Measurements from ENCODE around the gene RPLP2. TPM values are rescaled to one million over a fixed set of nuclear protein-coding genes. Genes with fewer than 3 reads are reported as not detected.
A peak's percentile ranks its signal among the peaks of the same experiment; 100 is the strongest.

The RPLP2 gene
- polyA plus RNA-seq, 1 donor: 1,325 TPM

DNA sequence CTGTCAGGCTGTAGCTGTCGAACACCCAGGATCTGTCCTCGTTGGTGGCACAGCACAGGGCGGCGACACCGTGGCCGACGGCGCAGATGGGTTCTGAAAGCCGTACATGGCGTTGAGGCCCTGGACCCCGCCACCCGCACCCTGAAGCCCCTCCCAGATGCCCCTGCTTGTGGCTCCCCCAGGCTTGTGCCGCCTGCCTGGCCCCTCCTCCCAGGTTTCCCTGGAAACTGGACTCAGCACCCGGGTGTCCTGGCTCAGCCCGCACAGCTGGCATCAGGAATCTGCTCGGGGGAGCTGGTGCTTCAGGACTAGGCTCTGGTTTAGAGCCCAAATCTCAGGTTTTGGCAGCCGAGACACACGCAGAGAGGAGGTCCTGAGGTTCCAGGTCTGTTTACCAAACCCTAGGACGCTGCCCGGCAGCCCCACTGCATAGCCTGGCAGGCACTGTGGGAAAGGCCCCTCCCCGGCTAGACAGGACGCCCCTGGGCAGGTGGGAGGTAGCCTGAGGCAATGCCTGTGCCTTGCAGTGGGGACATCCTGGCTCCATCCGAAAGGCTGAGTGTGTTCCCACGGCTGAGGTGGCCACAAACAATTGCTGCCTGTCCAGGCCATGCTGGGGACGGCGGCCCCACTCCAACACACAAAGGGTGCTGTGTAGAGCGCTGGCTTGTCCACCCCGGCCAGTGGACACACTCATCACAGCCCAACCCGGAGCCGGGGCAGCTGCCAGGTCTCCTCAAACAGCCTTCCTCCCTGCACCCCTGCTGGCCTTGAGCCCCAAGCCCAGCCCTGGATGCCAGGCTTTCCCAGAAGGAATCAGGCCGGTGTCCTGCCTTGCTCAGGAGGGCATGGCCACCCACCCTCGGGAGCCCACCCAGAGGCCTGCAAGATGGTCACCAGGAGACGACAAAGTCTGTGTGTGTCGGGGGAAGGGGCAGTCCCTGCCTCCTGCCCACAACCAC is 37.1 kb upstream of the RPLP2 start:
- Histone ChIP-seq H3K9me3 (ENCODE audit: control insufficient read depth, low read depth, low read length) (no peaks in the 10 kb centered on the region), H3K27ac (ENCODE audit: low read length) (no peak overlapping the region), H3K27me3 (ENCODE audit: control insufficient read depth, insufficient read depth, low read length) (no peaks in the 10 kb centered on the region), H3K36me3 (ENCODE audit: control insufficient read depth, insufficient read depth, low read length) (peaks cover 55% of the 10 kb centered on the region), H3K4me3 (ENCODE audit: low read length) (no peak overlapping the region), H3K4me1 (ENCODE audit: control insufficient read depth, insufficient read depth, low read length) (peaks cover 11% of the 10 kb centered on the region)
- no peak for DNase-seq
- WGBS (ENCODE audit: insufficient coverage, low lambda C conversion rate): no CpG with 5 or more reads among the region's 34 CpGs

DNA sequence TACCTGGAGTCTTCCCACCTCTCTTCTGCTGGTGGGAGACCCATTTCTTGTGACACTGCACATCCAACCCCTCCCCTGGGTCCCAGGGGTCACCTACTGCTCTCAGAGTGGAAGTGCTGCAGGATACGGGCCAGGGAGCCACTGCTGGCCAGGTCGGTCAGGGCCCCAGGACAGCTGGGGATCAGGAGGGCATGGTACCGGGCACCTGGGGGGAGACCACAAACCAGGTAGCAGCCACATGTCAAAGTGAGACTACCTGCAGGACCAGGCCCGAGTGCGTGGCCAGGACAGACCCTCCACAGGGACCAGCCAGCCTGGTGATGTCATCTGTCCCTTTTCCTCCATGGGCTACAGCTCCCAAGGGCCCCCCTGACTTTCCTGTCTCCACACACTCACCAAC is 36.3 kb upstream of the RPLP2 start:
- WGBS (ENCODE audit: insufficient coverage, low lambda C conversion rate): no CpG with 5 or more reads among the region's 5 CpGs
- peaks cover 16% of the 10 kb centered on the region for H3K4me1 ChIP-seq (ENCODE audit: control insufficient read depth, insufficient read depth, low read length)

GRCh38 chr11:773830-774229 is 35.9 kb upstream of the RPLP2 start:
- Histone ChIP-seq H3K9me3 (ENCODE audit: control insufficient read depth, low read depth, low read length) (no peaks in the 10 kb centered on the region), H3K27ac (ENCODE audit: low read length) (no peak overlapping the region), H3K36me3 (ENCODE audit: control insufficient read depth, insufficient read depth, low read length) (peaks cover 55% of the 10 kb centered on the region), H3K4me3 (ENCODE audit: low read length) (no peak overlapping the region), H3K27me3 (ENCODE audit: control insufficient read depth, insufficient read depth, low read length) (no peaks in the 10 kb centered on the region), H3K4me1 (ENCODE audit: control insufficient read depth, insufficient read depth, low read length) (peaks cover 20% of the 10 kb centered on the region)
- no CpG with 5 or more reads among the region's 9 CpGs for WGBS (ENCODE audit: insufficient coverage, low lambda C conversion rate)
- no peak for DNase-seq

More for the DNA sequence above, 36.3 kb upstream of the RPLP2 start:
- H3K27me3 ChIP-seq (ENCODE audit: control insufficient read depth, insufficient read depth, low read length): no peaks in the 10 kb centered on the region
- no peak overlapping the region for H3K27ac ChIP-seq (ENCODE audit: low read length)
- no peak for DNase-seq
- peaks cover 55% of the 10 kb centered on the region for H3K36me3 ChIP-seq (ENCODE audit: control insufficient read depth, insufficient read depth, low read length)
- no peaks in the 10 kb centered on the region for H3K9me3 ChIP-seq (ENCODE audit: control insufficient read depth, low read depth, low read length)
- H3K4me3 ChIP-seq (ENCODE audit: low read length): no peak overlapping the region

GRCh38 chr11:774873-775592 is 34.7 kb upstream of the RPLP2 start:
- Histone ChIP-seq H3K36me3 (ENCODE audit: control insufficient read depth, insufficient read depth, low read length) (peaks cover 54% of the 10 kb centered on the region), H3K27me3 (ENCODE audit: control insufficient read depth, insufficient read depth, low read length) (no peaks in the 10 kb centered on the region), H3K9me3 (ENCODE audit: control insufficient read depth, low read depth, low read length) (no peaks in the 10 kb centered on the region), H3K27ac (ENCODE audit: low read length) (no peak overlapping the region), H3K4me3 (ENCODE audit: low read length) (no peak overlapping the region), H3K4me1 (ENCODE audit: control insufficient read depth, insufficient read depth, low read length) (peaks cover 27% of the 10 kb centered on the region)
- no peak for DNase-seq
- no CpG with 5 or more reads among the region's 20 CpGs for WGBS (ENCODE audit: insufficient coverage, low lambda C conversion rate)

DNA sequence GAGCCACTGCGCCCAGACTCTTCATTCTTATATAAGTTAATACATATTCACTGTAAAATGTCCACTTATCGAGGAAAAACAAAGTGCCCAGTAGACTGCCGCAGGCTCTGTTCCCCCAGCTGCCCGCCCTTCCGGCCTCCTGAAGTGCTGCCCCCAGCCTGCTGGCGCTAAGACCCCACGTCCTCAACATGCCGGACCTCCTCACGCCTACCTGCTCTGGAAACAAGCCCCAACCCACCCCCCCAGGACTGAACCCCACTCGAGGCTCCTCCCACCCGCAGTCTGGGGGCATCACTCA is 33.6 kb upstream of the RPLP2 start:
- WGBS (ENCODE audit: insufficient coverage, low lambda C conversion rate): no CpG with 5 or more reads among the region's 11 CpGs
- no peaks in the 10 kb centered on the region for H3K9me3 ChIP-seq (ENCODE audit: control insufficient read depth, low read depth, low read length)
- no peak for DNase-seq
- H3K36me3 ChIP-seq (ENCODE audit: control insufficient read depth, insufficient read depth, low read length): peaks cover 46% of the 10 kb centered on the region
- H3K27me3 ChIP-seq (ENCODE audit: control insufficient read depth, insufficient read depth, low read length): no peaks in the 10 kb centered on the region
- no peak overlapping the region for H3K27ac ChIP-seq (ENCODE audit: low read length)
- H3K4me1 ChIP-seq (ENCODE audit: control insufficient read depth, insufficient read depth, low read length): peaks cover 27% of the 10 kb centered on the region
- peak overlapping the region; percentile 91 for H3K4me3 ChIP-seq (ENCODE audit: low read length)

DNA sequence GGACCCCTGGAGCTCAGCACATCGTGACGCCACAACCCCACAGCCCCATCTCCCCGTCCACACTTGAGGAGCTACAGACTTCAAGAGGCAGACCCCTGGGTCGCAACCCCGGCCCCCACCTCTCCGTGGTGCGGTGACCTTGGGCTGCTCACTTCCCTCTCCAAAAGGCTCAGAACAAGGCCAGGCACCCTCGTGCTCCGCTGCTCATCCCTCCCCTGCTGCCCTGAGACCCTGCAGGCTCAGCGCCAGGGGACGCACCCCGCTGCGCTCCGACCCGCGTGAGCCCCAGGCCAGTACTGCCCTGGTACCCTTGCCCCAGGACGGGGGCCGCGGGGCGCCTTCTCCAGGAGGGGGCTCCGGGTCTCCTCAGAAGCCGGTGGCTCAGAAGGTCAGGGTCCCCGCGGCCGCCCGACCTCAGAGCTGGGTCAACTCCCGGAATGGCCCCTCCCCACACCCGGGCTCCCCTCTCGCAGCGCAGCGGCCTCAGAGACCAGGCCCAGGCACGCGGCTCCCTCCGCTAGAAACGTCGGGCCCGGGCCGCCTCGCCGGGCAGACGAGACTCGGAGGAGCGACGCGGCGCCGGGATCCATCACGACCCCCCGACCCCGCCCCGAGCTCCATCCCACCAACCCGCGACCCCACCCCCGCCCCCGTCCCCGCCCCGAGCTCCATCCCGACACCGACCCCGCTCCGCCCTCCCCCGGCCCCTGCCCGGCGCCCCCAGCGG is 33.0 kb upstream of the RPLP2 start:
- no peaks in the 10 kb centered on the region for H3K9me3 ChIP-seq (ENCODE audit: control insufficient read depth, low read depth, low read length)
- peak in 1 of 2 donors; percentile 53 for DNase-seq
- H3K27me3 ChIP-seq (ENCODE audit: control insufficient read depth, insufficient read depth, low read length): no peaks in the 10 kb centered on the region
- H3K27ac ChIP-seq (ENCODE audit: low read length): no peak overlapping the region
- H3K36me3 ChIP-seq (ENCODE audit: control insufficient read depth, insufficient read depth, low read length): peaks cover 41% of the 10 kb centered on the region
- WGBS (ENCODE audit: insufficient coverage, low lambda C conversion rate): no CpG with 5 or more reads among the region's 65 CpGs
- peaks cover 27% of the 10 kb centered on the region for H3K4me1 ChIP-seq (ENCODE audit: control insufficient read depth, insufficient read depth, low read length)
- peak overlapping the region; percentile 91 for H3K4me3 ChIP-seq (ENCODE audit: low read length)

DNA sequence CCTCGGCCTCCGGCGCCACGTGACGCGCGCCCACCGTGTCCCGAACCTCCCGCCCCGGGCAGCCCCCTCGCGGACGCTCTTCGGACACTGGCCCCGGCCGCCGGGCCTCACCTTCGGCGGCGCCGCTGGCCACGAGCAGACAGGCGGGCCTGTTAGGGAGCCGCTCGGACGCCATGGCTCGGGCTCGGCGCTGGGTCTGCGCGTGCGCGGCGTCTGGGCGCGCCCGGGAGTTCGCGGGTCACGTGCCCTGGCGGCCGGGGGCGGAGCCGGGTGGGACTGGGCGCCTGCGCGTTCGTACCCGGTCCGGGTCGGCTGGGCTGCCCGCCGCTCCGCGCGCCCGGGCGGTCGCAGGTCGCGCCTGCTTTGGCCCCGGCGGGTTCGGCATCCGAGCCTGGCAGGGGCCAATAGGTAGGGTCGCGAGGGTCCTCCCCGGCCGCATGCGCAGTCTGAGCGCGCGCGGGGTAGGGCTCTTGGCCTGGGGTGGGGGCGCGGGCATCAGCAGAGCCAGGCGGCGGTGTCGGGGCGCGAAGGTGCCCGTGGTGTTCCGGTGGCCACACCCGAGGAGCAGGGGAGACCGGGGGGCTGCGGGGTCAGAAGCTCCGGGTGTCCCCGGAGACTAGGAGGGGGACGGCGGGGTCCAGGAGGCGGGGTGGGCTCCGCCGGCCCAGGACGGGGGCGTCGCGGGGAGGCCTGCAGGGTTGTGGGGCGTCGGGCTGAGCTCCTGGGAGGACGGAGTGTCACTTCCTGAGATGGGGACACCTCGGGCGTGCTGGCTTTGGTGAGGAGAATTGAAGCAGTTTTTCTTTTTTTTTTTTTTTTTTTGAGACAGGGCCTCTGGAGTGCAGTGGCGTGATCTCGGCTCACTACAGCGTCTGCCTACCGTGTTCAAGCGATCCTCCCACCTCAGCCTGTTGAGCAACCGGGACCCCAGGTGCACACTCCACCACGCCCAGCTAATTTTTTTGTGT is 32.2 kb upstream of the RPLP2 start, which contains the start of gene GATD1:
Gene GATD1 (minus strand): TSS at position 200 of the 968 bp plus-strand sequence. CDS start 25 bp downstream, at position 175.
- WGBS (ENCODE audit: insufficient coverage, low lambda C conversion rate): no CpG with 5 or more reads among the region's 110 CpGs
- peak; percentile 88 to 91 for DNase-seq
- Histone ChIP-seq H3K4me1 (ENCODE audit: control insufficient read depth, insufficient read depth, low read length) (peaks cover 28% of the 10 kb centered on the region), H3K27ac (ENCODE audit: low read length) (peak within 1 kb of the TSS; percentile 71), H3K27me3 (ENCODE audit: control insufficient read depth, insufficient read depth, low read length) (no peaks in the 10 kb centered on the region), H3K4me3 (ENCODE audit: low read length) (peak within 1 kb of the TSS; percentile 91), H3K36me3 (ENCODE audit: control insufficient read depth, insufficient read depth, low read length) (peaks cover 37% of the 10 kb centered on the region), H3K9me3 (ENCODE audit: control insufficient read depth, low read depth, low read length) (no peaks in the 10 kb centered on the region)

- no peaks in the 10 kb centered on the region for H3K27me3 ChIP-seq (ENCODE audit: control insufficient read depth, insufficient read depth, low read length)
Measured at GRCh38 chr11:778976-779954, 30.5 kb upstream of the RPLP2 start.

More at GRCh38 chr11:778976-779954, 30.5 kb upstream of the RPLP2 start:
- Histone ChIP-seq H3K27ac (ENCODE audit: low read length) (peak overlapping the region; percentile 7), H3K4me1 (ENCODE audit: control insufficient read depth, insufficient read depth, low read length) (peaks cover 38% of the 10 kb centered on the region), H3K9me3 (ENCODE audit: control insufficient read depth, low read depth, low read length) (no peaks in the 10 kb centered on the region), H3K36me3 (ENCODE audit: control insufficient read depth, insufficient read depth, low read length) (peaks cover 20% of the 10 kb centered on the region), H3K4me3 (ENCODE audit: low read length) (no peak overlapping the region)
- no CpG with 5 or more reads among the region's 23 CpGs for WGBS (ENCODE audit: insufficient coverage, low lambda C conversion rate)
- no peak for DNase-seq

Measured in large intestine (tissue), 3 donors.